Measurements from ENCODE around the gene HSPA13.
"Not testable (repeated sequence)": the region's sequence is repeated elsewhere in the genome, so short reads cannot be mapped to it uniquely, and the experiment has no call there.

Gene HSPA13, protein sequence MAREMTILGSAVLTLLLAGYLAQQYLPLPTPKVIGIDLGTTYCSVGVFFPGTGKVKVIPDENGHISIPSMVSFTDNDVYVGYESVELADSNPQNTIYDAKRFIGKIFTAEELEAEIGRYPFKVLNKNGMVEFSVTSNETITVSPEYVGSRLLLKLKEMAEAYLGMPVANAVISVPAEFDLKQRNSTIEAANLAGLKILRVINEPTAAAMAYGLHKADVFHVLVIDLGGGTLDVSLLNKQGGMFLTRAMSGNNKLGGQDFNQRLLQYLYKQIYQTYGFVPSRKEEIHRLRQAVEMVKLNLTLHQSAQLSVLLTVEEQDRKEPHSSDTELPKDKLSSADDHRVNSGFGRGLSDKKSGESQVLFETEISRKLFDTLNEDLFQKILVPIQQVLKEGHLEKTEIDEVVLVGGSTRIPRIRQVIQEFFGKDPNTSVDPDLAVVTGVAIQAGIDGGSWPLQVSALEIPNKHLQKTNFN

GRCh38 chr21:14382835-14383595, at the start of gene HSPA13:
TSS of gene HSPA13 (minus strand) at chr21:14383146. CDS start at chr21:14383119, 27 bp downstream.
- peak; percentile 60 for DNase-seq (ENCODE audit: low spot score)

GRCh38 chr21:14418920-14419319, 36.0 kb upstream of the HSPA13 start:
- DNase-seq (ENCODE audit: low spot score) = no peak

DNA sequence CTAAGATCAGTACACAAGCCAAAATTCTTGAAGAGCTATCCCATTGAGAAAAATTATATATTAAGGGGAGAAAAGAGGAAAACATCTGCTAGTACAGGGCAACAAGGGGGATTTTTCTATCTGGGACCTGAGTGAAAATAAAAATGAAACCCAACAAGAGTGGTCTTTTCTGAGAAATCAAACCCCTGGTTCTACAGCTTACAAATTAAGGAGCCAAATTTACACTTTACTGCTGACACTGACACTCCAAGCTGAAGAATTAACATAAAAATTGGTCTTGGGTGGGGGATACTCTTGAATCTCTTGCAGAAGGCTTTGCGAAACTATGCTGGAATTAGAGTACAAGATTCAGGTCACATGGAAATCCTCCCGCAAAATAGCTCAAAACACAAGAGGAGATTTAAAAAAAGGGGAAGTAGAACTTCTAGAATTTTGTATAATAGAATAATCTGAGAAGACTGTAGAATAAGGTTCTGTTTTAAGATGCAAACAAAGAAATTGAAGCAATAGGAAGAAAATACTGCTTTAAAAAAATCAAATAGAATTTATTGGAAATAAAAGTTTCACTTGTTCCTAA, 32.1 kb upstream of the HSPA13 start:
- DNase-seq (ENCODE audit: low spot score) = no peak

GRCh38 chr21:14405962-14406361, 23.0 kb upstream of the HSPA13 start:
- DNase-seq (ENCODE audit: low spot score) = no peak

- DNase-seq (ENCODE audit: low spot score) = no peak
Observed at GRCh38 chr21:14405225-14405624, 22.3 kb upstream of the HSPA13 start.

DNA sequence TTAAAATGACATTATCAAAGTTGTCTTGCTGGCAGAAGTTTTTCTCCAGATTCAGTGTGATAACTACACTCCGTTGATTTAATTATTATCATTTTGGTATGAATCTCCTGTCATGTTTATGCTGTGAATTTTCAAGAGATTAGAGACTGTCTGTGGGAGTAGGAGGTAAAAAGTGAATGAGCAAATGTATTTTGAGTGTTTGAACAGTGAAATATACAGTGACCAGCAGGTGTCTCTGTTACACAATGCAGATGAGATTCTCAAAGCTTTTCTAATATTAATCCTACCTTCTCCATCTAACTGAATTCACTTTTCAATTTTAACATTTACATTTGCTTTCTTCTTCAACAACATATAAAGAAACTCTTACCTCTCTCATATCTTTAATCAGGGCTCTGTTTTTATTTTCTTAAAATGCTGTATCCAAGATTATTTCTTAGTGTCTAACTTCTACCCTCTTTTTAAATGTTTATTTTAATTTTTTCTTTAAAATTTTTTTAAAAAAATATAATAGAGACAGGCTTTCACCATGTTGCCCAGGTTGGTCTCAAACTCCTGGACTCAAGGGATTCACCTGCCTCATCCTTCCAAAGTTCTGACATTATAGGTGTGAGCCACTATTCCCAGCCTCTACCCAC, 20.9 kb upstream of the HSPA13 start:
- DNase-seq (ENCODE audit: low spot score) = no peak

DNA sequence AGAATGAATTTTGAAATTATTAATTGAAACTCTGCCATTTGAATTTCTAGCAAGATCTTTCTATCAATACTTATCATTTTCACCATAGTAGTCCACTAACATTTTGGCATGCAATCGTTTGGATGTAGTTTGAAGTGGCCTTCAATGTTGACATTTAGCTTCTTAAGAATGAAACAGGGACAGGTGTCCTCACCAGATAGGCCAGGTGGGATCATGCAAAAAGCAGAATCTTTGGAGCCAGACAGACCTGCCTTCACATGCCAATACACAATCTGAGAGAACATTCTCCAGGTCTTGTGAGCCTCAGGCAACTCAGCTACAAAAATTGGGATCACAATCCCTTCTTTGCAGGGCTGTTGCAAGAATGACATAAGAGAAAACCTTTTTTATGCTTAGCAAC, 18.3 kb upstream of the HSPA13 start:
- no peak for DNase-seq (ENCODE audit: low spot score)

DNA sequence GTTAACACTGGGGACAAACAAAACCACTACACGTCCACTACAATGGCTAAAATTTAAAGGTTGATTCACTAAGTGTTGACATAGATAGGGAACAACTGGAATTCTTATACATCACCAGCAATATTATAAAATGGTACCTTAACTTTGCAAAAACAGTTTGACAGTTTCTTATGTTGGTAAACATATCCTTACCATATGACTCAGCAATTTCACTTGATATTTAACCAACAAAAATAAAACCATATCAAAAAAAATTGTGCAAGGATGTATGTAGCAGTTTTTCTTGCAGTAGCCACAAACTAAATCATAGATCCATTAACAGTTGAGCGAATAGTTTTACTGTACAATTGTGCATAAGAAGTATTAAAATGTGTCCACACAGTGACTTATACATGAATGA, 5.3 kb upstream of the HSPA13 start:
- DNase-seq (ENCODE audit: low spot score) = no peak

DNA sequence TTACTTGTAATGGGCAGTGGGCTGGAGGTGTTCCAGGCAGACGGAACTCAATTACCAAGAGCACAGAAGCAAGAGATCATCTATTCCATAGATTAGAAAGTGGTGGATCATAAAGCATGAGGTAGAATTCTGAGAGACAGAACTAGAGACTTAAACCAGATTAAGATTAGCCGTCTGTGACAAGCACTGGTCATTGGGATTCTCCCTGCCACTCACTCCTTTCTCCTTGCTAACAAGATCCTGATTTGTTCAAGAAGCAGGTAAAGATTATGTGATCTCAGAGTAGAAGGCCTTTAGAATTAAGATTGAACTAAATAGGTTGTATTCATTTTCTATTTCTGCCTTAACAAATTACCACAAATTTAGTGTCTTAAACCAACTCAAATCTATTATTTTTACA, 1.5 kb upstream of the HSPA13 start:
- DNase-seq (ENCODE audit: low spot score) = no peak

DNA sequence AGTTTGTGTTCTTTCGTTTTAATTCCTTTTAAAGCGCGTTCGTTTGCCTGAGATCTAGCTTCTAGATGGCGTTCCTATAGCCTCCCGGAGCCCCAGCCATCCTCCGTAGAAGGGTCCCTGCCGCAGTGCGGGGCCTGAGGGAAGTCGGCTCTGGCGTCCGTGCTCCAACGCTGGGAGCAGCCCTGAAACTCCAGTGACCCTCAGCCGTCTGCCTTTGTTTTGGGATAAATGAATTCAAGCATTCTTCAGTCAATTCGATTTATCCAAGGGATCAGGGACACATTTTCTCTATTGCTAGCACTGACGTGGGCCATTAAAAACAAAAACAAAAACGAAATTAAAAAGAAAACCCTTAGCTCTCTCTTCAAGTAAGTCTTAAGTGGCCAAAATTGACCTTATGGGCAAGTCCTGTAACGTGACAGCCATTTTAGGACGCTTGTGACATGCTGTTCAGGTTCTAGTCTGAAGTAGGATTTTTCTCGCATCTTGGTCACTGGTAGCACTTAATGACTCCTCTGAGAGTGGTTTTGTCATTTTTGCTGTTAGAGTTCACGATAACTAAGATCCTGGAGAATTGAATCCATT, 742 bp upstream of the HSPA13 start:
- no peak for DNase-seq (ENCODE audit: low spot score)

GRCh38 chr21:14382486-14382834, 486 bp downstream of the HSPA13 start:
- DNase-seq (ENCODE audit: low spot score) = no peak

GRCh38 chr21:14376854-14377253, 6.1 kb downstream of the HSPA13 start:
- no peak for DNase-seq (ENCODE audit: low spot score)

- DNase-seq (ENCODE audit: low spot score) = no peak
Observed at GRCh38 chr21:14366998-14367397, 15.9 kb downstream of the HSPA13 start.

- no peak for DNase-seq (ENCODE audit: low spot score)
Observed at GRCh38 chr21:14361958-14362357, 21.0 kb downstream of the HSPA13 start.

GRCh38 chr21:14358775-14359174, 24.2 kb downstream of the HSPA13 start:
- no peak for DNase-seq (ENCODE audit: low spot score)

GRCh38 chr21:14356746-14357145, 26.2 kb downstream of the HSPA13 start:
- no peak for DNase-seq (ENCODE audit: low spot score)

- DNase-seq (ENCODE audit: low spot score) = no peak
Observed at GRCh38 chr21:14354515-14354914, 28.4 kb downstream of the HSPA13 start.

GRCh38 chr21:14353726-14354125, 29.2 kb downstream of the HSPA13 start:
- no peak for DNase-seq (ENCODE audit: low spot score)

- no peak for DNase-seq (ENCODE audit: low spot score)
Observed at GRCh38 chr21:14353231-14353630, 29.7 kb downstream of the HSPA13 start.

- not testable (repeated sequence) for DNase-seq (ENCODE audit: low spot score)
Observed at GRCh38 chr21:14327346-14327745, 55.6 kb downstream of the HSPA13 start.

GRCh38 chr21:14325595-14325994, 57.4 kb downstream of the HSPA13 start:
- no peak for DNase-seq (ENCODE audit: low spot score)
